ENCODE results near the gene ARCN1.
"Not testable (repeated sequence)": the region's sequence is repeated elsewhere in the genome, so short reads cannot be mapped to it uniquely, and the experiment has no call there.

Gene ARCN1

GRCh38 chr11:118544010-118544646, 28.1 kb upstream of the ARCN1 start:
- no peak for DNase-seq (ENCODE audit: low read depth in 2 of 3, low spot score in 2 of 3)

GRCh38 chr11:118544647-118545010, 27.6 kb upstream of the ARCN1 start:
- DNase-seq (ENCODE audit: low read depth in 2 of 3, low spot score in 2 of 3): no peak

- DNase-seq (ENCODE audit: low read depth in 2 of 3, low spot score in 2 of 3): no peak
Measured at GRCh38 chr11:118545533-118545932, 26.7 kb upstream of the ARCN1 start.

- no peak for DNase-seq (ENCODE audit: low read depth in 2 of 3, low spot score in 2 of 3)
Measured at GRCh38 chr11:118547132-118547531, 25.1 kb upstream of the ARCN1 start.

GRCh38 chr11:118552341-118552740, 19.9 kb upstream of the ARCN1 start:
- no peak for DNase-seq (ENCODE audit: low read depth in 2 of 3, low spot score in 2 of 3)

GRCh38 chr11:118560806-118561205, 11.4 kb upstream of the ARCN1 start:
- DNase-seq (ENCODE audit: low read depth in 2 of 3, low spot score in 2 of 3): no peak

GRCh38 chr11:118565051-118565450, 7.2 kb upstream of the ARCN1 start:
- DNase-seq (ENCODE audit: low read depth in 2 of 3, low spot score in 2 of 3): no peak

GRCh38 chr11:118569670-118570069, 2.5 kb upstream of the ARCN1 start:
- DNase-seq (ENCODE audit: low read depth in 2 of 3, low spot score in 2 of 3): no peak

GRCh38 chr11:118570787-118571186, 1.4 kb upstream of the ARCN1 start:
- no peak for DNase-seq (ENCODE audit: low read depth in 2 of 3, low spot score in 2 of 3)

GRCh38 chr11:118571701-118572060, 528 bp upstream of the ARCN1 start:
- not testable (repeated sequence) for DNase-seq (ENCODE audit: low read depth in 2 of 3, low spot score in 2 of 3)

- DNase-seq (ENCODE audit: low read depth in 2 of 3, low spot score in 2 of 3): peak in 1 of 3 experiments; percentile 3
Measured at GRCh38 chr11:118572981-118573550, 857 bp downstream of the ARCN1 start.

- no peak for DNase-seq (ENCODE audit: low read depth in 2 of 3, low spot score in 2 of 3)
Measured at GRCh38 chr11:118574636-118575035, 2.4 kb downstream of the ARCN1 start.

GRCh38 chr11:118577995-118578394, 5.8 kb downstream of the ARCN1 start:
- not testable (repeated sequence) for DNase-seq (ENCODE audit: low read depth in 2 of 3, low spot score in 2 of 3)

- DNase-seq (ENCODE audit: low read depth in 2 of 3, low spot score in 2 of 3): no peak
Measured at GRCh38 chr11:118581057-118581456, 8.8 kb downstream of the ARCN1 start.

GRCh38 chr11:118587952-118588351, 15.7 kb downstream of the ARCN1 start:
- no peak for DNase-seq (ENCODE audit: low read depth in 2 of 3, low spot score in 2 of 3)

- DNase-seq (ENCODE audit: low read depth in 2 of 3, low spot score in 2 of 3): no peak
Measured at GRCh38 chr11:118592616-118593367, 20.6 kb downstream of the ARCN1 start.

GRCh38 chr11:118594984-118595383, 22.8 kb downstream of the ARCN1 start:
- not testable (repeated sequence) for DNase-seq (ENCODE audit: low read depth in 2 of 3, low spot score in 2 of 3)

- DNase-seq (ENCODE audit: low read depth in 2 of 3, low spot score in 2 of 3): no peak
Measured at GRCh38 chr11:118596224-118597146, 24.3 kb downstream of the ARCN1 start.

GRCh38 chr11:118597556-118597955, 25.3 kb downstream of the ARCN1 start:
- no peak for DNase-seq (ENCODE audit: low read depth in 2 of 3, low spot score in 2 of 3)

- DNase-seq (ENCODE audit: low read depth in 2 of 3, low spot score in 2 of 3): no peak
Measured at GRCh38 chr11:118602331-118602730, 30.1 kb downstream of the ARCN1 start.

GRCh38 chr11:118603709-118604108, 31.5 kb downstream of the ARCN1 start:
- DNase-seq (ENCODE audit: low read depth in 2 of 3, low spot score in 2 of 3): not testable (repeated sequence)
